OCI-LY7 (cell line): Measurements from ENCODE around the gene WFDC6. TPM values are rescaled to one million over a fixed set of nuclear protein-coding genes. Genes with fewer than 3 reads are reported as not detected.

Experiments used
- BruUV-seq: library from RNA; stranded (reverse); fragments of 400-500 nt; replicated peaks from 2 replicates; lab custom pipeline; 2021; lab: Mats Ljungman, UMichigan
- CTCF ChIA-PET: fragments of 300-600 bp; sonication (Branson Sonifier 250); formaldehyde crosslinking; loops from one replicate; lab custom pipeline; 2022; ENCODE audit warnings: antibody characterized with exemption; ENCODE audit not compliant: unreplicated experiment; lab: Charles Lee
- POLR2A ChIA-PET: fragments of 300-600 bp; sonication (Branson Sonifier 250); formaldehyde crosslinking; loops from one replicate; lab custom pipeline; 2022; ENCODE audit warnings: antibody characterized with exemption; lab: Charles Lee
- DNase-seq: peaks from one replicate; pipeline ENCODE4 v3.0.0-alpha.2; 2015; ENCODE audit warnings: low spot score
- H2AFZ ChIP-seq: fragments of 200-600 bp; sonication (generic), shearing (Covaris generic); 2 replicates; pipeline ENCODE4 v1.6.1; 2014; ENCODE audit warnings: mild to moderate bottlenecking, antibody characterized with exemption, low read length, moderate library complexity
- H3K27ac ChIP-seq: fragments of 200-600 bp; sonication (generic); 2 replicates; pipeline ENCODE4 v1.5.1; 2014; ENCODE audit warnings: mixed run types, low read depth, mild to moderate bottlenecking, moderate library complexity, low read length, inconsistent platforms; ENCODE audit not compliant: poor library complexity, severe bottlenecking
- H3K36me3 ChIP-seq: fragments of 200-600 bp; sonication (generic); 2 replicates; pipeline ENCODE4 v1.6.1; 2014; ENCODE audit warnings: mild to moderate bottlenecking, antibody characterized with exemption, low read length, moderate library complexity, mixed read lengths; ENCODE audit not compliant: insufficient read depth
- H3K4me1 ChIP-seq: fragments of 200-600 bp; sonication (generic); 2 replicates; pipeline ENCODE4 v1.5.1; 2014; ENCODE audit warnings: mild to moderate bottlenecking, low read length; ENCODE audit not compliant: insufficient read depth, poor library complexity, severe bottlenecking
- H3K4me2 ChIP-seq: fragments of 200-600 bp; sonication (generic); 2 replicates; pipeline ENCODE4 v1.6.1; 2014; ENCODE audit warnings: mild to moderate bottlenecking, low read length
- H3K4me3 ChIP-seq: fragments of 200-600 bp; sonication (generic); 2 replicates; pipeline ENCODE4 v1.5.1; 2014; ENCODE audit warnings: mild to moderate bottlenecking, low read depth, low read length; ENCODE audit not compliant: poor library complexity, severe bottlenecking
- H3K79me2 ChIP-seq: fragments of 200-600 bp; sonication (generic); 2 replicates; pipeline ENCODE4 v1.6.1; 2016; ENCODE audit warnings: low read depth, mild to moderate bottlenecking, low read length, moderate library complexity, mixed read lengths; ENCODE audit not compliant: insufficient read depth
- H3K9me2 ChIP-seq: fragments of 200-600 bp; sonication (generic); 2 replicates; pipeline ENCODE4 v1.6.1; 2016; ENCODE audit warnings: mild to moderate bottlenecking, low read length, mixed read lengths; ENCODE audit not compliant: insufficient read depth
- H3K9me3 ChIP-seq: fragments of 200-600 bp; sonication (generic); 2 replicates; pipeline ENCODE4 v1.6.1; 2014; ENCODE audit warnings: mild to moderate bottlenecking, mixed run types, low read length, mixed read lengths
- H4K20me1 ChIP-seq: fragments of 200-600 bp; sonication (generic); 2 replicates; pipeline ENCODE4 v1.6.1; 2014; ENCODE audit warnings: mild to moderate bottlenecking, antibody characterized with exemption, low read length, moderate library complexity, mixed read lengths; ENCODE audit not compliant: insufficient read depth
- EZH2phosphoT487 ChIP-seq: fragments of 200-600 bp; sonication (generic); IDR thresholded peaks from 2 replicates; pipeline ENCODE4 v1.6.1; 2018; ENCODE audit warnings: low read depth, borderline replicate concordance, mild to moderate bottlenecking, mixed run types, antibody characterized with exemption, low read length, moderate library complexity, mixed read lengths
- intact Hi-C: fragments of 100-400 bp; cut with micrococcal nuclease; formaldehyde crosslinking; loops from one replicate; pipeline ENCODE4 v1.10.0; 2022; ENCODE audit not compliant: unreplicated experiment
- total RNA-seq, 2 experiments: library from RNA; depleted of rRNA in 1 of 2; stranded (reverse); fragments of >200 nt in 1 of 2; shearing (Covaris generic) in 1 of 2; gene quantifications; 2 replicates each; pipeline ENCODE4 v1.2.3, GENCODE V29; 2014 to 2022
- TF ChIP-seq, protein P1 (sequence below): fragments of 200-600 bp; sonication (generic); conservative IDR thresholded peaks from 2 replicates; pipeline ENCODE4 v1.5.1; 2014; ENCODE audit warnings: mild to moderate bottlenecking, antibody characterized with exemption, low read length, moderate library complexity, mixed read lengths

Gene WFDC6
- total RNA-seq, 2 experiments from 2014 or later: not detected

GRCh38 chr20:45545754-45546453, 6.6 kb upstream of the WFDC6 start:
- ChIA-PET CTCF (no interaction called here), POLR2A (no interaction called here)
- no peaks in the 10 kb centered on the region for H3K79me2 ChIP-seq
- no peaks in the 10 kb centered on the region for H3K9me2 ChIP-seq
- no peak overlapping the region for H2AFZ ChIP-seq
- BruUV-seq: no TSS peak
- no peaks in the 10 kb centered on the region for H4K20me1 ChIP-seq
- intact Hi-C loops: no loop called here
- no peak overlapping the region for H3K4me3 ChIP-seq
- H3K27ac ChIP-seq: no peak overlapping the region
- no peak for TF ChIP-seq EZH2phosphoT487
- TF ChIP-seq, protein P1, sequence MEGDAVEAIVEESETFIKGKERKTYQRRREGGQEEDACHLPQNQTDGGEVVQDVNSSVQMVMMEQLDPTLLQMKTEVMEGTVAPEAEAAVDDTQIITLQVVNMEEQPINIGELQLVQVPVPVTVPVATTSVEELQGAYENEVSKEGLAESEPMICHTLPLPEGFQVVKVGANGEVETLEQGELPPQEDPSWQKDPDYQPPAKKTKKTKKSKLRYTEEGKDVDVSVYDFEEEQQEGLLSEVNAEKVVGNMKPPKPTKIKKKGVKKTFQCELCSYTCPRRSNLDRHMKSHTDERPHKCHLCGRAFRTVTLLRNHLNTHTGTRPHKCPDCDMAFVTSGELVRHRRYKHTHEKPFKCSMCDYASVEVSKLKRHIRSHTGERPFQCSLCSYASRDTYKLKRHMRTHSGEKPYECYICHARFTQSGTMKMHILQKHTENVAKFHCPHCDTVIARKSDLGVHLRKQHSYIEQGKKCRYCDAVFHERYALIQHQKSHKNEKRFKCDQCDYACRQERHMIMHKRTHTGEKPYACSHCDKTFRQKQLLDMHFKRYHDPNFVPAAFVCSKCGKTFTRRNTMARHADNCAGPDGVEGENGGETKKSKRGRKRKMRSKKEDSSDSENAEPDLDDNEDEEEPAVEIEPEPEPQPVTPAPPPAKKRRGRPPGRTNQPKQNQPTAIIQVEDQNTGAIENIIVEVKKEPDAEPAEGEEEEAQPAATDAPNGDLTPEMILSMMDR: peak; percentile 57
- peak; percentile 5 for DNase-seq
- no peak overlapping the region for H3K4me2 ChIP-seq
- no peaks in the 10 kb centered on the region for H3K36me3 ChIP-seq
- no peaks in the 10 kb centered on the region for H3K4me1 ChIP-seq
- H3K9me3 ChIP-seq: no peaks in the 10 kb centered on the region

- H3K79me2 ChIP-seq: no peaks in the 10 kb centered on the region
- DNase-seq: no peak
- no peaks in the 10 kb centered on the region for H3K36me3 ChIP-seq
- ChIA-PET CTCF (no interaction called here), POLR2A (no interaction called here)
- no peaks in the 10 kb centered on the region for H3K4me1 ChIP-seq
- H4K20me1 ChIP-seq: no peaks in the 10 kb centered on the region
- H3K27ac ChIP-seq: no peak overlapping the region
- intact Hi-C loops: no loop called here
- TF ChIP-seq EZH2phosphoT487: no peak
- TF ChIP-seq, protein P1: no peak
- H3K9me2 ChIP-seq: no peaks in the 10 kb centered on the region
- no TSS peak for BruUV-seq
- no peak overlapping the region for H2AFZ ChIP-seq
- no peak overlapping the region for H3K4me3 ChIP-seq
- H3K4me2 ChIP-seq: no peak overlapping the region
- H3K9me3 ChIP-seq: no peaks in the 10 kb centered on the region
Observed at GRCh38 chr20:45545351-45545750, 6.1 kb upstream of the WFDC6 start.

DNA sequence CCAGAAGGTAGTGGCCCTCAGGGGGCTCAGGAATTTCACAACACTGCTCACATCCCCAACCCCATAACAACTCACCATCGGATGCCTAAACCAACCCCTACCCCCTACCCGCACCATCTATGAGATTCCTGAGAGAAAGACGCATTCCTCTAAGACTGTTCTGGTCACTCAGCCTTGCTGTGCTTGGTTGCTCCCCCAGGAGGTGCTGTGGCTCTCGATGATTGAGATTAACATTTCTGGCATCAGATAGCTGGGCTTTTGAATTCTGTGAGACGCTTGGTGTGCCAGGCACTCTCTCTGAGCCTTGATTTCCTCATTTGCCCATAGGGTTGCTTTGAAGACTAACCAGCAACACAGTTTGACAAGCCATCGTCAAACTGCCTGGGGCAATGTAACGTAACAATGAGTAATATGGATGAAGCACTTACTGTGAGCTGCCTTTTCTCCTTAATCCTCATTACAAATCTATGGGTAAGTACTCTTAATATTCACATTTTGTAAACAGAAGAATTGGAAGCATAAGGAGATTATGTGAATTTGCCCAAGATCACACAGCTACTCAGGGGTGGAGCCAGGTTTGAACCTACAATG, 978 bp downstream of the WFDC6 start:
- Histone ChIP-seq H2AFZ (no peak overlapping the region), H3K4me2 (no peak overlapping the region), H3K9me3 (no peaks in the 10 kb centered on the region), H3K9me2 (no peaks in the 10 kb centered on the region), H4K20me1 (no peaks in the 10 kb centered on the region), H3K79me2 (no peaks in the 10 kb centered on the region), H3K4me1 (no peaks in the 10 kb centered on the region), H3K36me3 (no peaks in the 10 kb centered on the region), H3K4me3 (no peak overlapping the region), H3K27ac (no peak overlapping the region)
- ChIA-PET POLR2A (interaction anchor here (0.6 to 0.7 kb wide), 2 partner anchors 13 to 44 kb away, joined by 3 read pairs; no protein-coding TSS in a partner anchor), CTCF (no interaction called here)
- BruUV-seq: no TSS peak
- intact Hi-C loops: no loop called here
- no peak for DNase-seq
- TF ChIP-seq, protein P1: no peak
- TF ChIP-seq EZH2phosphoT487: no peak
